HG03045 (cell line): Measurements from ENCODE around the gene USP4.
"Not testable (repeated sequence)": the region's sequence is repeated elsewhere in the genome, so short reads cannot be mapped to it uniquely, and the experiment has no call there.

ENCODE experiments used
- ATAC-seq: cut with Tn5 transposase; IDR thresholded peaks from one replicate; pipeline ENCODE4 v1.9.1; 2021; ENCODE audit warnings: mild to moderate bottlenecking, moderate library complexity; ENCODE audit not compliant: unreplicated experiment

USP4 gene

DNA sequence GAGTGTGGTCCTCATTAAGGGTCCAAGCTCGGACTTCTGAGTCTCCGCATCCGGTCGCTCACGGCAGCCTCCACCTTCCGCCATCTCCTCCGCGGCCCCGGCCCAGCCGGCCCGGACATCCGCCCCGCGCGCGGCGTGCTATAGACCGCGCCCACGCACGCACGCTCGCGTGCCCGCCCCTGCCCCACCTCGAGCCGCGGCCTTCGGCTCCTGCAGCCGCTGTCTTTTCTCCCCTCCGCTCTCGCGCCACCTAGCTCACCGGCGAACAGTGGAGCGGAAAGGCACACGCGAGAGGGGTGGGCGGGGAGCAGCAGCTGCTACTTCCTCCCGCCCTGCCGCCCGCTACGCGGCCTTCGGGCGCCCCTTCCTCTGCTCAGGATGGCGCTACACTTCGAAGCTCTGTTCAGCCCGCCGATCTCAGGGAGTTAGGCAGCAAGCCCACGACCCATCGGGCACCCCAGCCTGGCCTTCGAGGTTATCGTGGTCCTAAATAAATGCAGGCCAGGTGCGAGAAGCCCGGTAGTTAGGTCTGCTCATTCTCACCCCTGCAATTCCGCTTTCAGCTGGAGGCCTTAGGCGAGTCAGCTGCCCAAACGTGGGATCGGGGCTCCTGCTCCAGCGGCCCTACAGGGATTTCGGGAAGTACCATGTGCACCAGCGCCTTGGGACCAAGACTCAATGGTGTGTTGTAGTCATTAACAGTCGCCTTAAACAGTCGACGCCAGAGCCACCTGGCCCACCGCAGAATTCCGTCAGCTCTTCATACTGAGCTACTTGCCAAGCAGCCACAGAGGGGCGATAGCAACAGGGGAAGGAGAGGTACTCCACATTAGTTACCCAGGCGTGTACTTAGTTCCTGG, at the start of gene USP4:
Gene USP4 (minus strand): TSS at position 113 of the 860 bp plus-strand sequence. CDS start 29 bp downstream, at position 84.
- peak; percentile 82 for ATAC-seq

DNA sequence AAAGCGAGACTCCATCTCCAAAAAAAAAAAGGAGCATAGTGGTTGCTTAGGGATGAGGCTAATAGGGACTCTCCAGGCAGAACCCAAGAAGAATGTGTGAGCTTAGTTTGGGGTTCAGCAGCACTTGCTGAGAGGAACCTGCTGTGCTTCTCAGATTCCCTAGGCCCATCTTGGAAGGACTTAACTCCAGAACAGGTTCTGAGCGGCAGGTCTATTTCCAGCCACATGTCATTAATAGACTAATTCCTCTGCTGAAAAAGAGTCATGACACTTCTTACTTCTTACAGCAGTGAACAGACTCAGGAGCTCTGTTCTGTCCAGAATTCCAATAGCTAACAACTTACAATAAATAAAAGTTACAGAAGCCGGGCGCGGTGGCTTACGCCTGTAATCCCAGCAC, 49.4 kb upstream of the USP4 start:
- no peak for ATAC-seq

GRCh38 chr3:49388289-49388820, 48.5 kb upstream of the USP4 start:
- ATAC-seq = no peak

- no peak for ATAC-seq
Measured at GRCh38 chr3:49387721-49388120, 47.9 kb upstream of the USP4 start.

- no peak for ATAC-seq
Measured at GRCh38 chr3:49386056-49386756, 46.4 kb upstream of the USP4 start.

GRCh38 chr3:49385617-49386016, 45.8 kb upstream of the USP4 start:
- ATAC-seq = no peak

- no peak for ATAC-seq
Measured at GRCh38 chr3:49383387-49383786, 43.5 kb upstream of the USP4 start.

DNA sequence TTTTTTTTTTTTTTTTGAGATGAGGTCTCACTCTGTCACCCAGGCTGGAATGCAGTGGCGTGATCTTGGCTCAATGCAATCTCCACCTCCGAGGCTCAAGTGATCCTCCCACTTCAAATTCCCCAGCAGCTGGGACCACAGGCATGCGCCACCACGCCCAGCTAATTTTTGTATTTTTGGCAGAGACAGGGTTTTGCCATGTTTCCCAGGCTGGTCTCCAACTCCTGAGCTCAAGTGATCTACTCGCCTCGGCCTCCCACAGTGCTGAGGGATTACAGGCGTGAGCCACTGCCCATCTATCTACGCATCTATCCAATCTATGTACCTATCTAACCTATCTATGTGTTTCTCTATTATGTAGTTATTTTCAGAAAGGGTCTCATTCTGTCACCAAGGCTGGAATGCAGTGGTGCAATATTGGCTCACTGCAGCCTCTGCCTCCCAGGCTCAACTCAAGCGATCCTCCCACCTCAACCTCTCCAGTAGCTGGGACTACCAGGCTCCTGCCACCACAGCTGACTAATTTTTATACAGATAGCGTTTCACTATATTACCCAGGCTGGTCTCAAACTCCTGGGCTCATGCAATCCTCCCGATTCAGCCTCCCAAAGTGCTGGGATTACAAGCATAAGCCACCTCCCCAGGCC, 38.5 kb upstream of the USP4 start:
- ATAC-seq = no peak

DNA sequence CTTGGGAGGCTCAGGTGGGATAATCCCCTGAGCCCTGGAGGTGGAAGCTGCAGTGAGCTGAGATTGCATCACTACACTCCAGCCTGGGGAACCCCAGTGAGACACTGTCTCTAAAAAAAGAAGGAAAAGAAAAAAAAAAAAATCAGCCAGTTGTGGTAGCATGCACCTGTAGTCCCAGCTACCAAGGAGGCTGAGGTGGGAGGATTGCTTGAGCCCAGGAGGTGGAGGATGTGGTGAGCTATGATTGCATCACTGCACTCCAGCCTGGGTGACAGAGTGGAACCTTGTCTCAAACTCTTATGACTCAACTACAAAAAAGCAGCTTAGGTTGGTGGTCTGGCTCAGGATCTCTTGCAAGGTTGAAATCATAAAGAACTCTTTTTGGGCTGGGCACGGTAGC, 37.6 kb upstream of the USP4 start:
- ATAC-seq = no peak

- no peak for ATAC-seq
Measured at GRCh38 chr3:49371946-49372345, 32.1 kb upstream of the USP4 start.

DNA sequence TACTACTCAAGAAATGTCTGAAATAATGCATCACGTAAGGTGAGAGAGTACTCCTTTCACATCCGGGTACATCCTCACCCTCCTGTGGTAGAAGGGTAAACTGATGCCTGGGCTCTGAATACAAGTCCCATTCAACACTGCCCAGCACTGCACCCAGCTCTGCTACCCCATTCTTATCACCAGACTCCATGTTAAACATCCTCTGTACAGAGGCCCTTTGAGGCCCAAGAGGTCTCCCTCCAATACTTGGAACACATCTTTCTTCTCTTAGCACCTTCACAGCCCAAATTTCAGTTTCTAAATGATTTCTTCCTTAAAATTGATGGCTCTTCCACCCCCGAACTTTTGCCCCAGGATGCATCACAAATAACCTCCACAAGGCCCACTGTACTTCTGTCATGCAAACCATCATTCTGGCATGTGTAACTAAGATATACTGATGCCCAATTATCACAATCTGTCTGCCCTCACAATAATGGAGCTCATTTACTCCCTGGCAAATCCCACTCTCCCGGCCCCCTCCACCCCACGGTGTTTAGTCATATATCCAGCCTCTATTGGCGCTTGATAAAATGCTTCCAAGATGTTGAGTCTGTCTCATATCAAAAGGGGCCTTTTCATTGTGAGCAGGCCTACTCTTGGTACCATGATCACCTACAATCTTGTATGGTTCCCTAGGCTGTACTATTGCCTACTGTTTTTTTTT, 30.9 kb upstream of the USP4 start:
- ATAC-seq = no peak

- ATAC-seq = no peak
Measured at GRCh38 chr3:49362561-49362960, 22.7 kb upstream of the USP4 start.

GRCh38 chr3:49359623-49360022, 19.8 kb upstream of the USP4 start:
- no peak for ATAC-seq

GRCh38 chr3:49358884-49359225, 19.0 kb upstream of the USP4 start:
- no peak for ATAC-seq

GRCh38 chr3:49358217-49358883, 18.5 kb upstream of the USP4 start, which contains the start of gene GPX1:
GPX1 (minus strand) TSS chr3:49358353; CDS start chr3:49358278, 75 bp downstream.
- ATAC-seq = peak; percentile 84

- not testable (repeated sequence) for ATAC-seq
Measured at GRCh38 chr3:49357443-49358216, 17.8 kb upstream of the USP4 start.

GRCh38 chr3:49357095-49357442, 17.2 kb upstream of the USP4 start:
- not testable (repeated sequence) for ATAC-seq

- no peak for ATAC-seq
Measured at GRCh38 chr3:49352890-49353421, 13.1 kb upstream of the USP4 start.

GRCh38 chr3:49352281-49352680, 12.4 kb upstream of the USP4 start:
- no peak for ATAC-seq
